GM21717 (cell line): Measurements from ENCODE around the gene SLC6A18.
"Not testable (repeated sequence)": the region's sequence is repeated elsewhere in the genome, so short reads cannot be mapped to it uniquely, and the experiment has no call there.

ENCODE experiments used
- ATAC-seq: cut with Tn5 transposase; IDR thresholded peaks from one replicate; pipeline ENCODE4 v1.9.1; 2021; ENCODE audit warnings: mild to moderate bottlenecking, moderate library complexity; ENCODE audit not compliant: unreplicated experiment

Gene SLC6A18

DNA sequence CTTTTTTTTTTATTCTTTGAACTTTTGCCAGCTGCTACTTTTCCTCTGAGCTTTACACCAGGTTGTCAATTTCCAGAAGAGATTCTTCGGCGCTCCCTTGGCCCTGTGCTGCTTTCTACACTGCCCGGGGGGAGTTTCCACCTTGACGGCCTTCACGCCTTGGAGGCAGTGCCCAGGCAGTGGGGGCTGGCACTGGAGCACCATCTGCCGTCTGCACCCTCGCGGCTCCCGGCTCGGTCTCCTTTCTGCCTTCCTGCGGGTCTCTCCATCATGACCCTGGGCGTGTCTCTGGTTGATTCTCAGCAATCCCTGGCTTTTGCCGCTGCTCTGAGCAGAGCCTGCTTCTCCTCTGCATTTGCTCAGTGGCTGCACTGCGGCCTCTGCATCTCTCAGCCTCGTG is 2.9 kb downstream of the SLC6A18 start:
- ATAC-seq: no peak

DNA sequence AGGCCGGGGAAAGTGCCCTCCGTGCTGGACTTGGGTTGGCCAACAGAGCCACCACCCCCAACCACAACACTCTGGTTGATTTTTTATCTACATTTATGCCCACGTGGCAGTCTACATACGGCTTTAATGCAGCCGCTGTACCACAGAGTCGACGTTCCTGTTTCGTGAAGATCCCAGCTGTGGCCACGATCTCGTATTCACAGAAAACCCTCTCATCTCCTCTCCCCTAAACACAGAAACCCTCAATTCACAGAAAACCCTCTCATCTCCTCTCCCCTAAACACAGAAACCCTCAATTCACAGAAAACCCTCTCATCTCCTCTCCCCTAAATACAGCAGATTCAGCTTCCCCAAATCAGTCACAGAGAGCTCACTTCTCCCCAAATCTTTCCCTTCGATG is 3.8 kb downstream of the SLC6A18 start:
- not testable (repeated sequence) for ATAC-seq

DNA sequence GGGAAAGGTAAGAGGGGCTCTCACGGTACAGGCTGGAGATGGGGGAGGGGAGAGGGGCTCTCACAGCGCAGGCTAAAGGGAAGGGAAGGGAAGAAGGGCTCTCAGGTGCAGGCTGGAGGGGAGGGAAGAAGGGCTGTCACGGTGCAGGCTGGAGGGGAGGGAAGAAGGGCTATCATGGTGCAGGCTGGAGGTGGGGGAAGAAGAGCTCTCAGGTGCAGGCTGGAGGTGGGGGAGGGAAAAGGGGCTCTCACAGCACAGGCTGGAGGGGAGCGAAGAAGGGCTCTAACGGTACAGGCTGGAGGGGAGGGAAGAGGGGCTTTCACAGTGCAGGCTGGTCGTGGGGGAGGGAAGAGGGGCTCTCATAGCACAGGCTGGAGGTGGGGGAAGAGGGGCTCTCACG is 4.6 kb downstream of the SLC6A18 start:
- no peak for ATAC-seq

DNA sequence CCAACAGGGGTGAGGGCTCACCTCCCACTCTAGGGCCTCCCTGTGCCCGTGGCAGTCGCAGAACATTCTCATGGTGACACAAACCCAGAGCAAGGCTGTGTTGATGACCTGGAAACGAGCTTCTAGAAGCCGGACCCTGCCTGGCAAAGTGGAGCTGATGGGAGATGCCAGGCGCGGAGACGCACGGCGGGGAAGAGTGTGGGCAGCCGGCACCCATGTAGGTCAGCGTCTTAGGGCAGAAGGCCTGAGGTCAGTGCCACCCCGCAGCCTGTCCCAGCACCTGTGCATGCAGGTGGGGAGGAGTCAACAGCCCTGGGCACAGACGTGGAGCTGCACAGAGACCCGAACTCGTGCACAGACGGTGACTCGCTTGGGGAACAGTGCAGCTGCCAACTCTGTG is 5.4 kb downstream of the SLC6A18 start:
- no peak for ATAC-seq

DNA sequence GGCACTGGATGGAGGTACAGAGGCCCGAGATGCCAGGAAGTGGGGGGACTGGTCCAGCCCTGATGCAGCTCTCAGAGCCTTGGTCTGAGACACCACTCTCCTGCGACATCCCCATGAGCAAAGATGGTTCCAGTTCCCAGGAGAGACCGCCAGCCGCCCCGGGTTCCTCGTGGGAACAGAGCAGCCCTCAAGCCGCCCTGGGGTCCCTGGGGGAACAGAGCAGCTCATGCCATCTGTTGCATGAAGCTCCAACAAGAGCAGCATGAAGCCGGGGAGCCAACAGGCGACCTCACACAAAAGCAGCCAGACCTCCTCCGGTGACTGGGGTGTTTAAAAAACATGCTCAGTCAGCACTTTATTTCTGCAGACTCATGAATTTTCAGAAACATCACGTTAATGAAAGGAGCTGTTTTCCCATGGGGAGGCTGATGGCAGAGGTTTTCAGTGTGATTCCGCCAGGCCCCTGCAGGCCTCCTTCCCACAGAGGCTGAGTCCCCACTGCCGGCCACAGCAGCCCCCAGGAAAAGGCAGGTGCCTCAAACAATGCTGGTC is 6.2 kb downstream of the SLC6A18 start:
- ATAC-seq: no peak

DNA sequence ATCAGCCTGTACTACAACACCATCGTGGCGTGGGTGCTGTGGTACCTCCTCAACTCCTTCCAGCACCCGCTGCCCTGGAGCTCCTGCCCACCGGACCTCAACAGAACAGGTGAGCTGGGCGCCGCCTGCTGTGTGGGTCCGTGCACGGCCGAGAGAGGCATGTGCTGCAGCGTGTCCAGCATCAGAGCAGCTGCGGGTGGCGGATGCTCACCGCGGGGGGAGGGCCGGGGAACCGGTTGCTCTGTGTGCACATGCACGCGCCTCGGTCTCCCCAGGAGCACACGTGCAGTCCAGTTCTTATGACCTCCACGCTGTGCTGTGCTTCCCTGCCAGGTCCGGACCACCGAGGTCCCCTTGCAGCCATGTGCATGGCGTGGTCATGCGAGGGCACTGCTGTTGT is 7.6 kb downstream of the SLC6A18 start:
- no peak for ATAC-seq

DNA sequence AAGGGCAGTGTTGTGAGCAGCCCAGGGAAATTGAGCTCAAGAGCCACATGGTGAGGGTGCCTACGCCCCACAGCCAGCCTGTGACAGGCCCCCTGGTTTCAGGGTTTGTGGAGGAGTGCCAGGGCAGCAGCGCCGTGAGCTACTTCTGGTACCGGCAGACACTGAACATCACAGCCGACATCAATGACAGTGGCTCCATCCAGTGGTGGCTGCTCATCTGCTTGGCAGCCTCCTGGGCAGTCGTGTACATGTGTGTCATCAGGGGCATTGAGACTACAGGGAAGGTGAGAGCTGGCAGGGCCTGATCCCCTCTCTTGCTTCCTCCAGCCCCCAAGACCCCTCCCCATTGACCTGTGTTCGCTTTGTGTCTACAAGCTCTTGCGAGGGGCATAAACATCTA is 10.2 kb downstream of the SLC6A18 start:
- no peak for ATAC-seq

DNA sequence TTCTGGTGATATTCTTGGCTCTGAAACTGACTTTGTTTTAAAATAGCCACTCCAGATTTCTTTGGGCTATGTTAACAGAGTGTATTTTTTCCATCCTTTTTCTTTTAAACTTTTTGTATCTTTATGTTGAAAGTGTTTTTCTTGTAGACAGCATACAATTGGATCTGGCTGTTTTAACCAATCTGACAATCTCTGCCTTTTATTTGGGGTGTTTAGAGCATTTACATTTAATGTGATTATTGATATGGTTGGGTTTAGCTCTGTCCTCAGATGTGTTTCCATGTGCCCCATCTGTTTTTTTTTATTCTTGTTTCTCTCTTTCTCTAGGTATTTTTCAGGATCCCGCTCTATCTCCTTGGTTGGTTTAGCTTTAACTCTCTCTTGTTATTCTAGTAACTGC is 10.7 kb downstream of the SLC6A18 start:
- no peak for ATAC-seq

DNA sequence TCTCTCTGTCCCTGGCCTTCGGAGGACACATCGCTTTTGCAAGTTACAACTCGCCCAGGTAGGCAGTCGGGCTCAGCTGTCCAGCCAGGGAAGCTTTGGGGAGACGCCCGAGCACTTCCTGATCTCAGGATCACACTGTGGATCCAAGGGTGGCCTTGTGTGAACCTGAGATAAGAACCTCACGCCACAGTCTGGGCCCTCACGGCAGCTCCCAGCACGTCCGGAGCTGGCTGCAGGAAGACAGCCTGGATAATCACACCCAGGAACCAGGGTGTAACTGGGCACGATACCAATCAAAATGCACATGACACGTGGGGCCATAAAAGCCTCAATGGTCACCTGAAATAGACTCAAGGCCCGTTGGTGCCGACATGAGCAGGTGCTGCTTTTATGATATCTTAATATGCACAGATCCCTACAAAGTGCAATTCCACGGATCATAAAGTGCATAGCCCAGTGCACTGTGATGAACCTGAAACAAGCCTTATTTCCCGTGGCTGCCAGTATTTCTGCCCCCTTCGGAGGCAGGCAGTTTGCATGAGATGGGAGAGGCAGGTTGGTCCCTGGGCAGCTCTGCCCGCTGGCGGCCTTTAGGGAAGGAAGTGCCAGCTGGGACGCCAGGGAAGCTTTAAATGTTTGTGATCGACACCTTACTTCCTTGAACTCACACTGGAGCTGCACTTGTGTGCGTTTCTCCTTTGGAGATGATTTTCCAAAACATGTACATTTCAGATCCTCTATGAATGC is 14.5 kb downstream of the SLC6A18 start:
- no peak for ATAC-seq

DNA sequence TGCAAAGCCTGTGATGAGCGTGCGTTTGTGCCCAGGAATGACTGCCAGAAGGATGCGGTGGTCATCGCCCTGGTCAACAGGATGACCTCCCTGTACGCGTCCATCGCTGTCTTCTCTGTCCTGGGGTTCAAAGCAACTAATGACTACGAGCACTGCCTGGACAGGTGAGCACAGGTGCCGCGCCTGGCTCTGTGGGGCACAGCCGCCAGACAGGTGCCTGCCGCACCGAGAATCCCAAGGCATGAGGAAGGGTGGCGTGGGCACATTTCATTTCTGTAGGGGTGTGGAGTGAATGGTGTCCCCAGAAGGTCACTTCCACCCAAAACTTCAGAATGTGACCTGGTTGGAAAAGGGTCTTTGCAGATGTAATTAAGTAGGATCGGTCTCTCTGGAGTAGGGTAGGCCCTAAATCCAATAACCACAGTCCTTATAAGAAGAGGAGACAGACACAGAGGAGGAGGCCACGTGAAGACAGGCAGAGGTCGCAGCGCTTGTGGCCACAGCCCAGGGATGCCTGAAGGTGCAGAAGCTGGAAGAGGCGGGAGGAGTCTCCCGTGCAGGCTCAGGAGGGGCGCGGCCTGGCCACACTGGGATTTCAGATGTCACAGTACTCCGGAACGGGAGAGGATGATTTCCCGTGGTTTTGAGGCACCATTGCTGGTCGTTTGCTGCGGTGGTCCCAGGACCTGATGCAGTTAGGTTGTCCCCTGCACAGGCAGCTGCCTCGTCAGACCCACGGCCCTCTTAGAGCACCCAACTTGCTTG is 15.5 kb downstream of the SLC6A18 start:
- no peak for ATAC-seq

DNA sequence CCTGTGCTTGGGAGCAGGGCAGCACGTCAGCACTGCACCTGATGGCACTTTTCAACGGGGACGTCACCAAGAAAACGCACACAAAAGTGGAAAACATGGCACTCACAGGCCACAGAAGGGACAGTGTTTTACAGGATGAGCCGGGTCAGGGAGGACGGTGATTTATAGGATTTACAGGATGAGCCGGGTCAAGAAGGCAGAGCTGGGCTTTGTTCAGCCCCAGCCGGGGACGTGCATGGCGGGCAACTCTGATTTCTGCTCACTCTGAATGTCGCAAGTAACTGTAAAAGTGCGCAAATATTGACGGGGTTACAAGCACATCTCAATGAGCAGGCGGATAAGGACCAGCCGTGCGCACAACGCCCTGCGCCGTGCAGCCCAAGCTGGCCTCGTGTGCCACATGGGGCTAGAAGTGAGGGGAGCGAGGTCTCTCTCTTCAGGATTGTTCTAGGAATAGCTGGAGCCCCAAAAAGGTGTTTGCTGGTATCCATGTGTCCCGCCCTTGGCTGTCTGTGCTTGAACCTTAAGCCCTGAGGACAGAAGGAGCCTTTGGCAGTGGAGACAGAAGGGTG is 16.4 kb downstream of the SLC6A18 start:
- no peak for ATAC-seq

DNA sequence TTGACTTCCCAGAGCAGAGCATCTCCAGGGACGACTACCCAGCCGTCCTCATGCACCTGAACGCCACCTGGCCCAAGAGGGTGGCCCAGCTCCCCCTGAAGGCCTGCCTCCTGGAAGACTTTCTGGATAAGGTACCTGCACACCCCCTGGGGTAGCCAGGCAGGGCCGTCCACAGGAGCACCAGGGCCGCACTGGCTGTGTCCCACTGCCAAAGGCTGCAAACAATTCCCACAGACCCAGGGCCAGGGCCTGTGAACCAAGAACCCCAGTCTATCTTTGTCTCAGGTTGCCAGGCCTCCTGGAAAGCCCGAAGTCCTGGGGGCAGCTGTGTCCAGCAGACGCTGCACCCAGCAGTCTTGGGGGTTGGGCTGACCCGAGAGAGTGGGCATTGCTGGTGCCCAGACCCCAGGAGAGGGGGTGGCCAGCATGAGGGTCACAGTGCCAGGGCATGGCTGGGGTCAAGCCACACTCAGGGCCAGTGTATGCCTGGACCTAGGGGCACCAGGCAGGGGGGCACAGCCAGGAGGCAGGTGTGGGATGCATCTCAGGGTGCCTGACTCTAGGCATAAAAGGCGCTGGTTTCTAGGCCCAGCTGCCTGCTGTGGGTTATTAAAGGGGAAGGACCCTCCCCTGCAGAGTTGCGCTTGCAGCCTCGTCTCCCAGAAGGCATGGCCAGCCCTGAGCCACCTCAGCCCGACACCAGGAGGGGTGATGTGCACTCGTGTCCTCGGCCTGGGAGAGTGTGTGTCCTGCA is 17.7 kb downstream of the SLC6A18 start:
- no peak for ATAC-seq

DNA sequence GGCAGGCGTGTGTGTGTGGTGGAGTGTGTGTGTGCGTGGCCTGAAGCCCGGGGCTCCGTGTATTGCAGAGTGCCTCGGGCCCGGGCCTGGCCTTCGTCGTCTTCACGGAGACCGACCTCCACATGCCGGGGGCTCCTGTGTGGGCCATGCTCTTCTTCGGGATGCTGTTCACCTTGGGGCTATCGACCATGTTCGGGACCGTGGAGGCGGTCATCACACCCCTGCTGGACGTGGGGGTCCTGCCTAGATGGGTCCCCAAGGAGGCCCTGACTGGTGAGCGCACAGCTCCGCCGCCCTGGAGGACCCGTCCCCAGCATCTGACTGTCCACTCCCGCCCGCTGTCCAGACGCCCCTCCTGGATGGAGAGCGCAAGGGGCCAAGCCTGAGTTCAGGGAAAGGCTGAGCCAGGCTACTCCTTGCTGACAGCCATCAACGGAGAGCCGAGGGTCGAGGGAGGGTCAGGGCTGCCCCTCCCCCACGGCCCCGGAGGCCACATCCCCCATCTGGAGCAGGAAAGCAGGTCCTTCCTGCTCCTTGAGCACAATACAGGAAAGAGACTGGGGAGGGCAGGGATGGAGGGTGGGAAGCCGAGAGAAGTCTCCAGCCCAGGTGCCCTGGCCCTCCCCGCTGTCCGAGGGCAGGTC is 18.4 kb downstream of the SLC6A18 start:
- no peak for ATAC-seq

DNA sequence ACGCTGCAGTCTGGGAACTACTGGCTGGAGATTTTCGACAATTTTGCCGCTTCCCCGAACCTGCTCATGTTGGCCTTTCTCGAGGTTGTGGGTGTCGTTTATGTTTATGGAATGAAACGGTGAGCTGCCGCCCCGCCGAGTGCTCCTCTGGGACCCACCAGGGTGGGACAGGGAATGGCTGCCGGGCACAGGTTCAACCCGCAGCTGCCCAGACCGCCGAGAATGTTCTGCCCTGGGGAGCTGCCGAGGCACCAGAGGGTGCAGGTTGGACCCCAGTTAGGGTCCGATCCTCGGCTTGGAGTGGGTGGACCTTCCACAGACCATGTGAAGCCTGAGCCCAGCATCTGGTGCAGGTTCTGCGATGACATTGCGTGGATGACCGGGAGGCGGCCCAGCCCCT is 19.1 kb downstream of the SLC6A18 start:
- no peak for ATAC-seq

DNA sequence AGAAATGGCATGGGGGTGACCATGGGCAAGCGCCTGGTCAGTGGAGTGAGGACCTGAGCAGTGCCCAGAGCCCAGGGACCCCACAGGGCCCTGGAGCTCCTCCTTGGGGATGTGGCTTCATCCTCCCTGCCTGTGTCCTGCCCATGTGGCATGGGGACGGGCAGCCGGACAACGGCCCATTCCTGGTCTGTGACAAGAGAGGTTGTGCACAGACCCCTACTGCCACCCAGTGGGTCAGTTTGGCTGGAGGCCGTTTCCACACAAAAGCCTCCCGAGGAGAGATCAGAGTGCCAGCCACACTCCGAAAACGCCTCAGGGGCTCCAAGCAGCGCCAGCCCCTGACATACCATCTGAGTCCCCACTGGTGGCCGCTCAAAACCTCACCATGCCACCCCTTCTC is 19.8 kb downstream of the SLC6A18 start:
- no peak for ATAC-seq

DNA sequence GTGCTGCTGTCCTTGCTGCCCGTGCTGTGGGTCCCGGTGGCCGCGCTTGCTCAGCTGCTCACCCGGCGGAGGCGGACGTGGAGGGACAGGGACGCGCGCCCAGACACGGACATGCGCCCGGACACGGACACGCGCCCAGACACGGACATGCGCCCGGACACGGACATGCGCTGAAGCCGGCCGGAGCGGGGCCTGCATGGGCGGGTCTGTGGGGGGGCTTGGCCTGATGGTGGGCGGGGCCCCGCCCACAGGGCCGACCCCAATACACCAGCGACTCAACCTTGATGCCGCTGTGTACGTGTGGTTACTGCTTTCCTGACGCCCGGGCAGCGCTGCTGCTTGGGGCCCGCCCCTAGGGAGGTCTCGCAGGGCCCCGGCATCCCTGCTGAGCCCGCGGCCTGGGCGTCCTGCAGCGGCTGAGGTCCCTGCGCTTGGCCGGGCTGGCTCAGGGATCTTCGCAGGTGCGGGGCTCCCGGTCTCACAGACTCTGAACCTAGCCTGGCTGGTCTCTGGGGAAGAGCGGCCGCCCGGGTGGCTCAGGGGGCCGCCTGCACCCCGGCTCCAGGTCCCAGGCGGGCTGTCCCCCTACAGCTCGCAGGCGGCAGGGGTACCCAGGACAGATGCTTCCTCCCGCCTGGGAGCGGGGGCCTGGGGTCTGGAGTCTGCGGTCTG is 20.9 kb downstream of the SLC6A18 start:
- ATAC-seq: no peak

DNA sequence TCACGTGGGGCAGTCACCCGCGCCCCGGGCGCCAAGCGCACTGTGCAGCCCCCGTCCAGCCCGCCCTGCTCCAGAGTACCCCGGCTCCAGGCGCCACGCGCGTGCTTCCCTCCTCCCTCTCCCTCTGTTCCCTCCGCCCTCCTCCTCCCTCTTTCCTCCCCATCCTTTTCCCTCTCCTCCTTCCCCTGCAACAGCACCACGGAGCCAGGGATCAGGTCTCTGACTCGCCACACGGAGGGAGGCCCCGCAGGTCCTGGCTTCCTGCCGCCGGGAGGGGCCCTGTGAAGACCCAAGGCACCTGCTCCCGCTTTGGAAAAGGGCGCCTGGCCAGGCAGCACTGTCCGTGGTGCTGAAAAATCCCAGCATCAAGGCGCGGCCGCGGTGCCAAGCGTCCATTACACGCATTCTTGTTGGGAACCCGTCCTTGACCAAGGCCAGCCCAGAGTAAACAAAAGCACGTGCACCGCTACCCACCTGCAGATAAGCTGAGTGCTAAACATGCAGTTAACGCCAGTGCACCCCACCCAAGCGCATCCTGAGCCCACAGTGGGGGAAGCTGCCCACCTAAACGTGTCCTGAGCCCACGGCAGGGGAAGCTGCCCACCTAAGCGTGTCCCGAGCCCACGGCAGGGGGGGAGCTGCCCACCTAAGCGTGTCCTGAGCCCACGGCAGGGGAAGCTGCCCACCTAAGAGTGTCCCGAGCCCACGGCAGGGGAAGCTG is 21.7 kb downstream of the SLC6A18 start:
- no peak for ATAC-seq

DNA sequence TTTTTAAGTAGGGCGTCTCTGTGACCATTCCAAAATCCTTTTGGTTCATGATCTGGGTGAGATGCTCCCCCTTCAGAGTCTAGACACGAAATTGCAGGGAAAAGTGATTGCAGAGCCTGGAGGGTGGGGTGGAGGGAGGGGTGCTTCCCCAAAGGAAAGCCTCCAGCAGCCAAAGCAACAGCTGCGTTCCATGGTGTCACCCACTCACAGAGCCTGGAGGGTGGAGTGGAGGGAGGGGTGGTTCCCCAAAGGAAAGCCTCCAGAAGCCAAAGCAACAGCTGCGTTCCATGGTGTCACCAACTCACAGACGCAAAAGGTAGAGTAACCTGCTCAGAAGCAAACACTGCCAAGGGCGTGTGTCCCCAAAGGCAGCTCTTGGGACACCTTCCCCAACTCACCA is 22.6 kb downstream of the SLC6A18 start:
- ATAC-seq: no peak
